Progenitor cell of endocrine pancreas (in vitro differentiated cells): ENCODE measurements around the gene TSPAN15. TPM values are rescaled to one million over a fixed set of nuclear protein-coding genes. Genes with fewer than 3 reads are reported as not detected.

Experiments used
- DNase-seq: peaks from one replicate; pipeline ENCODE4 v3.0.0; 2021; ENCODE audit warnings: low spot score; ENCODE audit not compliant: unreplicated experiment
- H3K27ac Mint-ChIP-seq: 2 replicates; pipeline ENCODE4 v1.8.0; 2021; ENCODE audit warnings: mild to moderate bottlenecking, moderate library complexity, mixed read lengths
- H3K27me3 Mint-ChIP-seq: 2 replicates; pipeline ENCODE4 v1.8.0; 2021; ENCODE audit warnings: mixed read lengths
- H3K36me3 Mint-ChIP-seq: 2 replicates; pipeline ENCODE4 v1.8.0; 2022; ENCODE audit warnings: mixed read lengths; ENCODE audit not compliant: insufficient read depth
- H3K4me1 Mint-ChIP-seq: 2 replicates; pipeline ENCODE4 v1.8.0; 2021; ENCODE audit warnings: low read depth, mixed read lengths
- H3K4me3 Mint-ChIP-seq: 2 replicates; pipeline ENCODE4 v1.8.0; 2021; ENCODE audit warnings: low read depth, mild to moderate bottlenecking, moderate library complexity, mixed read lengths
- H3K9me3 Mint-ChIP-seq: 2 replicates; pipeline ENCODE4 v1.8.0; 2021; ENCODE audit warnings: low read depth, mixed read lengths
- total RNA-seq: library from RNA; stranded (reverse); gene quantifications from 2 replicates; pipeline ENCODE4 v1.2.1, GENCODE V29; 2021
- TF ChIP-seq, protein P1 (sequence below): fragments of 200-600 bp; sonication (generic); IDR thresholded peaks from one replicate; pipeline ENCODE4 v1.5.0; 2021; ENCODE audit warnings: antibody characterized with exemption, mild to moderate bottlenecking; ENCODE audit not compliant: unreplicated experiment

TSPAN15 gene
- total RNA-seq, 1 donor from 2014 or later = 14.7 TPM

DNA sequence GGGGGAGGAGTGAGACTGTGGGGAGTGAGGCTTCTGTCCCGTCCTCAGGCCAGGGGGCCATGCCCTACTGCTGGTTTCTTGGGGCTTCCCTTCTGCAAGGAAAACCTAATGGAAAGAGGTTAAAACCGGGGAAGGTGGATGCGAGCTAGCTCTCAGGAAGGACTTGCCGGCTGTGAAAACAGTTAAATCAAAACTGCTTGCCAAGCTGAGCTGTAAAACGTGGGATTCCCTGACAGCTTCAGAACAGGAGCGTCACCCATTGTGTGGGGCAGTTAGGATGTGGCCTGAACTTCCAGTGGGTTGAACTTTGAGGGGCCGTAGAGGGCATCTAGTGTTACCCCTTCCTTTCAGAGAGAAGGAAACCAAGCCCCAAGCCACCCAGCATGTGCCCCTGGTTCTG, 13.1 kb downstream of the TSPAN15 start:
- no peaks in the 10 kb centered on the region for H3K36me3 Mint-ChIP-seq
- no peaks in the 10 kb centered on the region for H3K9me3 Mint-ChIP-seq
- no peaks in the 10 kb centered on the region for H3K27me3 Mint-ChIP-seq
- DNase-seq = no peak
- H3K27ac Mint-ChIP-seq = no peak overlapping the region
- peaks cover 4% of the 10 kb centered on the region for H3K4me1 Mint-ChIP-seq
- H3K4me3 Mint-ChIP-seq = no peak overlapping the region
- TF ChIP-seq, protein P1, sequence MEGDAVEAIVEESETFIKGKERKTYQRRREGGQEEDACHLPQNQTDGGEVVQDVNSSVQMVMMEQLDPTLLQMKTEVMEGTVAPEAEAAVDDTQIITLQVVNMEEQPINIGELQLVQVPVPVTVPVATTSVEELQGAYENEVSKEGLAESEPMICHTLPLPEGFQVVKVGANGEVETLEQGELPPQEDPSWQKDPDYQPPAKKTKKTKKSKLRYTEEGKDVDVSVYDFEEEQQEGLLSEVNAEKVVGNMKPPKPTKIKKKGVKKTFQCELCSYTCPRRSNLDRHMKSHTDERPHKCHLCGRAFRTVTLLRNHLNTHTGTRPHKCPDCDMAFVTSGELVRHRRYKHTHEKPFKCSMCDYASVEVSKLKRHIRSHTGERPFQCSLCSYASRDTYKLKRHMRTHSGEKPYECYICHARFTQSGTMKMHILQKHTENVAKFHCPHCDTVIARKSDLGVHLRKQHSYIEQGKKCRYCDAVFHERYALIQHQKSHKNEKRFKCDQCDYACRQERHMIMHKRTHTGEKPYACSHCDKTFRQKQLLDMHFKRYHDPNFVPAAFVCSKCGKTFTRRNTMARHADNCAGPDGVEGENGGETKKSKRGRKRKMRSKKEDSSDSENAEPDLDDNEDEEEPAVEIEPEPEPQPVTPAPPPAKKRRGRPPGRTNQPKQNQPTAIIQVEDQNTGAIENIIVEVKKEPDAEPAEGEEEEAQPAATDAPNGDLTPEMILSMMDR = no peak

DNA sequence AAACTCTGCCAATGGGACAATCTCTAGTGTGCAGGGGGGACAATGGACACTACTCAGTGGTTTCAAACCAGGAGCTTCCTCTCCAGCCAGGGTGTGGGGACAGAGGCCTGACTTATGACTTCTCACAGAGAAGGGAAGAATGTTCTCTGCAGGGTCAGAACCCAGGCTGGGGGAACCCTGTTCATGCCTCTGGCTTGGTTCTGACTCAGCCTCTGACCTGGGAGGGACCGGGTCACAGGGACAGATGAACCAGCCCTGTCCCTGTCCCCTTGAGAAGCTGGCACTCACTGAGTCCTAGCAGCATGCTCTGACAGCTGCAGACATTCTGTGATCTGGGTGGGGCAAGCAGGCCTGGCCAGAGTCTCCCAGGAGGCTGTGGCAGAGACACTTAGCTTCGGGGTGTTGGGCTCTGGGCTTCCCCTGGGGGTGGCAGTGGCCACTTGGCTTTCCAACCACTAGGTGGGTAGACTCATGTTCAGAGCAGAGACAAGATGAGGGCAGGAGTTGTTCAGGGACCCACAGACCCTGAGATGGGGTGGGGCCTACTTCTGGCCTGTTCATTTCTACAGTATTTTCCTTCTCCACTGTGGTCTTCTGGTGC, 13.6 kb downstream of the TSPAN15 start:
- no peaks in the 10 kb centered on the region for H3K9me3 Mint-ChIP-seq
- H3K36me3 Mint-ChIP-seq = no peaks in the 10 kb centered on the region
- DNase-seq = no peak
- no peaks in the 10 kb centered on the region for H3K27me3 Mint-ChIP-seq
- TF ChIP-seq, protein P1 = no peak
- H3K4me3 Mint-ChIP-seq = no peak overlapping the region
- no peak overlapping the region for H3K27ac Mint-ChIP-seq
- peaks cover 4% of the 10 kb centered on the region for H3K4me1 Mint-ChIP-seq

DNA sequence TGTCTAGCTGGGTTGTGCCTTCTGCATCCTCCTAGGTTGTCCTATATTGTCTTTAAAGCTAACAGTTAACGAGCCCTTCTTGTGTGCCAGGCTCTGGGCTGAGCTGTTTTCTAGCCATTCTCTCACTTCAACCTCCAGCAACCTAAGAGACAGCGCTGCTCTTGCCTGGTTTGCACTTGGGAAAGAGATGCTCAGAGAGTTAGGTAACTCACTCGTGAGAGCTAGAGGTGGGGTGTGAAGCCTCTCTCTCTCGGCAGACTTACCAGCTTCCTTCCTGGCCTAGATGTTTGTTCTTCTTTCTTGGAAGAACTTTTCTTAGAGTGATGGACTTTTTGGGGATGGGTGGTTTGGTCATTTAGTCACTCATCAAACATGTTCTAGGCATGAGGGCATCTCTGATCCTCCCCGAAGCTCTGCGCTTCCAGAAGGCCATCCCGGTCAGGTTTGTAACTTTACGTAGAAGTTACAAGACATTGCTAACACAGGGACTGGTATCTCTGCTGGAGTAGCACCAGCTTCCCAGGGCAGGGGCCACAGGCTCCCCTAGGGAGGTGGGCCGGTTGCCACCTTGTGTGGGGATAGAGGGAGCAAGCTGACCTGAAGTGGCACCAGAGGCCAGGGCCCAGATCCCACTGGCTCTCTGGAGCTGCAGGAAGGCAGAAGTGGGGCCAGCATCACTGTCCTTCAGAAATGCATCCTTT, 14.3 kb downstream of the TSPAN15 start:
- Mint-ChIP-seq H3K9me3 (no peaks in the 10 kb centered on the region), H3K4me1 (peaks cover 4% of the 10 kb centered on the region), H3K4me3 (no peak overlapping the region), H3K36me3 (no peaks in the 10 kb centered on the region), H3K27ac (no peak overlapping the region), H3K27me3 (no peaks in the 10 kb centered on the region)
- TF ChIP-seq, protein P1 = no peak
- no peak for DNase-seq

DNA sequence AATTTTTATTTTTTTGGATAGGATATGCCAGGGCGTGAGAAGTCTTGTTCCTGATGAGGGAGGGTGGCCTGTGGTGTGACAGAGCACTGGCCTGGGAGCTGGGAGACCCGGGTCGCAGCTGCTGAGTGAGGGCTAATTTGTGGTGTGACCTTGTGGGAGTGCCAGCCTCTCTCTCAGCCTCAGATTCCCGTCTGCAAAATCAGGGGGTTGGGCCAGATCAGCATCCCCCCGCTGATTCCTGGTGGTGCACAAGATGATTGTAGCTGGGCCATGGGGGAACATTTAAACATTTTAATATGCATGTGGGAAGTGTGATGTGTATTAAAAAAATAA, 14.9 kb downstream of the TSPAN15 start:
- H3K4me1 Mint-ChIP-seq = peaks cover 4% of the 10 kb centered on the region
- no peak overlapping the region for H3K4me3 Mint-ChIP-seq
- H3K27ac Mint-ChIP-seq = no peak overlapping the region

DNA sequence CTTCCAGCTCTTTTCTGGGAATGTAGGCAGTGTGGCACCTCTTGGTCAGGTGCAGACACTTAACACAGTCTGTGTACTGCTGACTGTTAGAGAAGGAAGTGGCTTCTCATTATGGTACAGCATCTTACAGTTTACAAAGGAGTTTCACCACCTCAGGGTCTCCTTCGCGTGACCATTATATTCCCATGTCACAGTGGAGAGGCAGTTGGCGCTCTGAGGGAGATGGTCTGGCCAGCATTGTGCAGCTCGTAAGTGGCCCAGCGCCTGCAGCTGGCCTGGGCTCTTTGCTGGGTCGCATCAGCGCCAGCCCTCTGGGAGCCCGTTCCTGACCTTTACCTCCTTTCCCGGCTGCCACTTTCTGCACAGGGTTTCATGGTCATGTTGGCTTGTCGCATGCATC, 15.4 kb downstream of the TSPAN15 start:
- Mint-ChIP-seq H3K4me3 (no peak overlapping the region), H3K27ac (no peak overlapping the region), H3K4me1 (peaks cover 4% of the 10 kb centered on the region), H3K36me3 (no peaks in the 10 kb centered on the region), H3K27me3 (no peaks in the 10 kb centered on the region), H3K9me3 (no peaks in the 10 kb centered on the region)
- DNase-seq = no peak
- TF ChIP-seq, protein P1 = no peak

More for the DNA sequence above, 14.9 kb downstream of the TSPAN15 start:
- no peaks in the 10 kb centered on the region for H3K36me3 Mint-ChIP-seq
- TF ChIP-seq, protein P1 = no peak
- no peak for DNase-seq
- no peaks in the 10 kb centered on the region for H3K9me3 Mint-ChIP-seq
- no peaks in the 10 kb centered on the region for H3K27me3 Mint-ChIP-seq
